SK-N-SH (cell line): Measurements from ENCODE around the gene PDE6D. TPM values are rescaled to one million over a fixed set of nuclear protein-coding genes. Genes with fewer than 3 reads are reported as not detected.

Source experiments
- CTCF ChIA-PET: fragments of 300-600, 350-600 bp; formaldehyde crosslinking; extraction: SDS; loops from one replicate; lab custom pipeline; 2021; lab: Yijun Ruan, JAX
- POLR2A ChIA-PET: fragments of 350-600 bp; sonication (Branson Sonifier 250); formaldehyde crosslinking; extraction: SDS; loops from one replicate; lab custom pipeline; 2020; ENCODE audit warnings: antibody characterized with exemption, inconsistent platforms; lab: Yijun Ruan, JAX
- DNase-seq: peaks from one replicate; pipeline ENCODE4 v3.0.0; 2012
- H2AFZ ChIP-seq: fragments of 200-600 bp; sonication (generic); 2 replicates; pipeline ENCODE4 v1.8.1; 2016; ENCODE audit warnings: antibody characterized with exemption, mild to moderate bottlenecking, low read depth
- H3F3A ChIP-seq: fragments of 200-600 bp; sonication (generic); replicated peaks from 2 replicates; pipeline ENCODE3; 2016; ENCODE audit warnings: antibody characterized with exemption, mild to moderate bottlenecking; ENCODE audit not compliant: insufficient read depth
- H3K27ac ChIP-seq, 2 experiments: fragments of 200-500 bp in 1 of 2; fragments of 200-600 bp in 1 of 2; sonication (Bioruptor generic) in 1 of 2; sonication (generic), shearing (Covaris generic) in 1 of 2; 2 replicates each; pipeline versions ENCODE4 v1.5.1 to v1.6.1; 2014 to 2016; ENCODE audit warnings: low read depth in 2 of 2, inconsistent platforms in 1 of 2, low read length in 1 of 2, mild to moderate bottlenecking in 1 of 2, mixed read lengths in 1 of 2
- H3K27me3 ChIP-seq: fragments of 200-600 bp; sonication (generic), shearing (Covaris generic); 2 replicates; pipeline ENCODE4 v1.6.1; 2016; ENCODE audit warnings: mixed run types; ENCODE audit not compliant: insufficient read depth
- H3K36me3 ChIP-seq, 2 experiments: fragments of 200-500 bp in 1 of 2; fragments of 200-600 bp in 1 of 2; sonication (Bioruptor generic) in 1 of 2; sonication (generic) in 1 of 2; replicated peaks in 1 of 2; 2 replicates each; pipeline versions ENCODE3 to v1.5.1; 2014 to 2016; ENCODE audit warnings: low read length in 1 of 2, mild to moderate bottlenecking in 1 of 2; ENCODE audit not compliant: insufficient read depth in 2 of 2, control insufficient read depth in 1 of 2
- H3K4me1 ChIP-seq, 2 experiments: fragments of 200-500 bp in 1 of 2; fragments of 200-600 bp in 1 of 2; sonication (Bioruptor generic) in 1 of 2; sonication (generic), shearing (Covaris generic) in 1 of 2; 2 replicates each; pipeline versions ENCODE4 v1.5.1 to v1.6.1; 2014 to 2016; ENCODE audit warnings: low read depth in 1 of 2, low read length in 1 of 2, mixed run types in 1 of 2; ENCODE audit not compliant: insufficient read depth in 2 of 2, control insufficient read depth in 1 of 2
- H3K4me2 ChIP-seq: fragments of 200-600 bp; sonication (generic), shearing (Covaris generic); 2 replicates; pipeline ENCODE4 v1.6.1; 2017; ENCODE audit warnings: mixed run types
- H3K4me3 ChIP-seq, 2 experiments: fragments of 200-500 bp in 1 of 2; fragments of 200-600 bp in 1 of 2; sonication (Bioruptor generic) in 1 of 2; sonication (generic), shearing (Covaris generic) in 1 of 2; 2 replicates each; pipeline versions ENCODE4 v1.5.1 to v1.8.1; 2014 to 2016; ENCODE audit warnings: low read depth in 2 of 2, inconsistent platforms in 1 of 2, low read length in 1 of 2, mild to moderate bottlenecking in 1 of 2, mixed read lengths in 1 of 2, moderate library complexity in 1 of 2
- H3K79me2 ChIP-seq: fragments of 200-600 bp; sonication (generic); 2 replicates; pipeline ENCODE4 v1.8.1; 2017; ENCODE audit warnings: mild to moderate bottlenecking; ENCODE audit not compliant: insufficient read depth
- H3K9ac ChIP-seq: fragments of 200-600 bp; sonication (generic); 2 replicates; pipeline ENCODE4 v1.6.1; 2017; ENCODE audit warnings: mixed run types
- H3K9me2 ChIP-seq: fragments of 200-600 bp; sonication (generic); 2 replicates; pipeline ENCODE4 v1.6.1; 2017; ENCODE audit warnings: mixed run types
- H3K9me3 ChIP-seq: fragments of 200-600 bp; sonication (generic); 2 replicates; pipeline ENCODE4 v1.6.1; 2017; ENCODE audit warnings: mixed run types, mild to moderate bottlenecking, moderate library complexity
- H4K20me1 ChIP-seq: fragments of 200-600 bp; sonication (generic); 2 replicates; pipeline ENCODE4 v1.6.1; 2017; ENCODE audit warnings: mild to moderate bottlenecking, mixed run types; ENCODE audit not compliant: insufficient read depth
- EP300 ChIP-seq, 2 experiments: IDR thresholded peaks; 2 replicates each; pipeline versions ENCODE4 v1.4.0 to v1.6.1; 2012; ENCODE audit warnings: borderline replicate concordance in 1 of 2, low read depth in 1 of 2, low read length in 1 of 2
- EZH2phosphoT487 ChIP-seq: fragments of 200-600 bp; sonication (generic); IDR thresholded peaks from 2 replicates; pipeline ENCODE4 v1.6.1; 2017; ENCODE audit warnings: low read depth, mixed run types, mild to moderate bottlenecking, antibody characterized with exemption, moderate library complexity, borderline replicate concordance
- FOSL2 ChIP-seq: IDR thresholded peaks from 2 replicates; pipeline ENCODE4 v1.4.0; 2012; ENCODE audit warnings: low read depth, mild to moderate bottlenecking, moderate library complexity, borderline replicate concordance
- FOXJ3 ChIP-seq: sonication (generic); formaldehyde crosslinking; IDR thresholded peaks from 2 replicates; pipeline ENCODE4 v1.5.1; 2020; ENCODE audit warnings: mild to moderate bottlenecking, missing genetic modification reagents
- GABPA ChIP-seq: IDR thresholded peaks from 2 replicates; pipeline ENCODE4 v1.4.0; 2012; ENCODE audit warnings: low read depth, mild to moderate bottlenecking
- GATA2 ChIP-seq: sonication (generic); formaldehyde crosslinking; IDR thresholded peaks from 2 replicates; pipeline ENCODE4 v1.5.0; 2020; ENCODE audit warnings: mild to moderate bottlenecking, missing genetic modification reagents
- IRF3 ChIP-seq: fragments of 150-350 bp; IDR thresholded peaks from 2 replicates; pipeline ENCODE4 v1.6.1; 2016; ENCODE audit warnings: mild to moderate bottlenecking, low read depth, low read length
- MEF2A ChIP-seq: IDR thresholded peaks from 2 replicates; pipeline ENCODE4 v1.4.0; 2012; ENCODE audit warnings: low read depth, borderline replicate concordance
- NFIC ChIP-seq: IDR thresholded peaks from 2 replicates; pipeline ENCODE4 v1.4.0; 2012; ENCODE audit warnings: borderline replicate concordance
- NRF1 ChIP-seq: IDR thresholded peaks from 2 replicates; pipeline ENCODE4 v1.6.1; 2012; ENCODE audit warnings: low read depth, mild to moderate bottlenecking, low read length
- PBX3 ChIP-seq: IDR thresholded peaks from 2 replicates; pipeline ENCODE4; 2012
- RAD21 ChIP-seq: IDR thresholded peaks from 2 replicates; pipeline ENCODE4 v1.6.1; 2012; ENCODE audit warnings: mild to moderate bottlenecking, low read length
- RFX5 ChIP-seq: IDR thresholded peaks from 2 replicates; pipeline ENCODE4 v1.6.1; 2012; ENCODE audit warnings: mild to moderate bottlenecking, improper control_type of control experiment, low read length
- RXRA ChIP-seq: IDR thresholded peaks from 2 replicates; pipeline ENCODE4 v1.4.0; 2012; ENCODE audit warnings: low read depth, mild to moderate bottlenecking, borderline replicate concordance
- ZBTB33 ChIP-seq: IDR thresholded peaks from 2 replicates; pipeline ENCODE4 v1.4.0; 2012; ENCODE audit warnings: low read depth, borderline replicate concordance
- WGBS: methylation state at CpG from one replicate; pipeline ENCODE4 v1.1.6; 2017; ENCODE audit warnings: low lambda C conversion rate; 5-methylcytosine and 5-hydroxymethylcytosine counted together
- polyA plus RNA-seq, 3 experiments: library from polyadenylated mRNA; depleted of rRNA; stranded (reverse); fragments of >200 nt; gene quantifications; 2 replicates each; pipeline ENCODE4 v1.2.3, GENCODE V29; 2012
- TF ChIP-seq, protein P1 (sequence below): IDR thresholded peaks from 2 replicates; pipeline ENCODE4 v1.4.0; 2012; ENCODE audit warnings: low read depth

The PDE6D gene
- polyA plus RNA-seq, 1 of the 3 experiments (the other 2 are of a cell fraction) = 33.9 TPM

DNA sequence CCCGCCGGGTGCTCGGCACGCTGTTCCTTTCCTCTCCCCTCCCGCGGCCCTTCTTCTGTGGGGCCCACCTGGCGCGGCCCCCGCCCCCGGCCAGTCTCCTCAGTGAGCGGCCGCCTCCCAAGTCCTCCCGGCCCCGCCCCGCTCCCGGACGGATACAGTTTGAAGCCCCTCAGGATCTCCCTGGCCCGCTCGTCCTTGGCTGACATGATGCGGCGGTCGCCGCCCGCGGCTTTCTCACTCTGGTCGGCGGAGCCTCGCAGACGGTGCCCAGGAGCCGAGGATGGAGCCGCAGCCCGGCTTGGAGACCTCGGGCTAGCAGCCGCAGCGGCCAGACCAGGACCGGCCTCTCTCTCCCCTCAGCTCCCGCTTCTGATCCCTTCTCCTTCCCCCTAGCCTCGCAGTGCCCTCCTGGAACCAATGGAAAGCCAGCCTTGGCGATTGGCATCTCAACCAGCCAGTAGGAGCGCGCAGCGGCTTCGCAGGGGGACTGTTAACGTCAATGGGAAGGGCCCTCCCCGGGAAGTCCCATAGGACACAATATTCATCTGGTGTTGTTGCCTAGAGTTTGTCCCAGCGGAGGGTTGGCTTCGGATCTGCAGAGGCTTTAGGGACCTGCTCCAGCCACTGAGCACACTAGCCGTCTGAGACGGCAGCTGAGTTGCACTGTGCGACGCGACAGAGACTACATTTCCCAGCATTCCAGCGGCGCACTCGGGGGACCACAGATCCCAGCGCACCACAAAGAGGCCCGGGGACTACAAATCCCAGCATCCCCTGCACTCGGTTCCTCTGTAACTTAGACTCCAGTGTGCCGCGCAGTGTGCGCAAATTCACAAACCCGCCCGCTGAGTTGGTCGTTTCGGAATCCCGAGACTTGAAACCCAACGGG is at the start of gene PDE6D (continued):
- no peak for TF ChIP-seq EZH2phosphoT487

DNA sequence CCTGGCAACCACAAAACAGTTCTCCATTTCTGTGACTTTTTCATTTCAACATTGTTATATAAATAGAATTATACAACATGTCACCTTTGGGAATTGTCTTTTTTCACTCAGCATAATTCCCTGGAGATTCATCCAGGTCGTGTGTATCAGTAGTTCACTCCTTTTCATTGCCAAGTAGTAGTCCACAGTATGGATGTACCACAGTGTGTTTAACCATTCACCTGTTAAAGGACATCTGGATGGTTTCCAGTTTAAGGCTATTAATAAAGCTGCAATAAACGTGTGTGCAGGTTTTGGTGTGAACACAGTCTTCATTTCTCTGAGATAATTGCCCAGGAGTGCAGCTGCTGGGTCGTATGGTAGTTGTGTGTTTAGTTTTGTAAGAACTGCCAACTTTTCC is 40.8 kb upstream of the PDE6D start:
- no peaks in the 10 kb centered on the region for H3K79me2 ChIP-seq
- no peak overlapping the region for H3K9ac ChIP-seq
- WGBS = 2% methylated on average over 3 of the region's 3 CpGs
- no peak for DNase-seq
- H3F3A ChIP-seq = no peaks in the 10 kb centered on the region
- H3K27me3 ChIP-seq = no peaks in the 10 kb centered on the region; the same call in 1 of the 2 replicates
- no peak overlapping the region for H3K4me3 ChIP-seq
- no peak overlapping the region for H3K27ac ChIP-seq
- no peak overlapping the region for H3K4me2 ChIP-seq
- no peak overlapping the region for H2AFZ ChIP-seq
- POLR2A ChIA-PET = no interaction called here
- no peaks in the 10 kb centered on the region for H3K36me3 ChIP-seq
- H3K9me3 ChIP-seq = no peaks in the 10 kb centered on the region
- CTCF ChIA-PET = no interaction called here
- H3K9me2 ChIP-seq = no peaks in the 10 kb centered on the region
- TF ChIP-seq FOXJ3 (no peak), FOSL2 (no peak), ZBTB33 (no peak), NRF1 (no peak), RXRA (no peak), RFX5 (no peak), RAD21 (no peak), GATA2 (CRISPR knock-in tag) (no peak), MEF2A (no peak)
- TF ChIP-seq, protein P1, sequence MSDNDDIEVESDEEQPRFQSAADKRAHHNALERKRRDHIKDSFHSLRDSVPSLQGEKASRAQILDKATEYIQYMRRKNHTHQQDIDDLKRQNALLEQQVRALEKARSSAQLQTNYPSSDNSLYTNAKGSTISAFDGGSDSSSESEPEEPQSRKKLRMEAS = no peak
- H3K4me1 ChIP-seq = no peaks in the 10 kb centered on the region
- H4K20me1 ChIP-seq = no peaks in the 10 kb centered on the region

DNA sequence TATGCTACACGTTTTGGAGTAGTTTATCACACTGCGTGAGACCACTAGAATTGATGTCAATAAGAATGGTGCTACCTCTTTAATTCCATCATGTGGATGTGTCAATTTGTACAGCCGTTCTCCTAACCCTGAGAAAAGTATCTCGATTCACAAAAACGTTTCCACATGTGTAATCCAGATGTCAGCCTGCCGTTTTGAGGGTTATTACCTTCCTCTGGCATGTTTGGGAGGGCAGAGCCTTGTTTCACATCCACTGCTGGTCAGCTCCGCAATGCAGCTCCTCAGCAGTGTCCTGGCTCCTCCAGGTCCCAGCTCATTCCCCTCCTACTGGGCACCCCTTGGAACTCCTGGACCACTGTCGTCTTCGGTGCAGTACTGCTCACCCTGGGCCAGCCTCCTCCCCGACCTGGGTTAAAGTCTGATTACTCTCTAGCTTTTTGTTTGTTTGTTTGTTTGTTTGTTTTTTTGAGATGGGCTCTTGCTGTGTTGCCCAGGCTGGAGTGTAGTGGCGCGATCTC is 39.8 kb upstream of the PDE6D start:
- no peak overlapping the region for H3K4me3 ChIP-seq
- no peaks in the 10 kb centered on the region for H3K79me2 ChIP-seq
- CTCF ChIA-PET = interaction anchor here (1.0 kb wide), 1 partner anchor 20 kb away, joined by 3 read pairs; no protein-coding TSS in a partner anchor
- H2AFZ ChIP-seq = no peak overlapping the region
- no peaks in the 10 kb centered on the region for H3F3A ChIP-seq
- H3K4me2 ChIP-seq = no peak overlapping the region
- DNase-seq = no peak
- WGBS = 52% methylated on average over 12 of the region's 12 CpGs
- no peaks in the 10 kb centered on the region for H3K4me1 ChIP-seq
- H4K20me1 ChIP-seq = no peaks in the 10 kb centered on the region
- no peak overlapping the region for H3K9ac ChIP-seq
- peaks cover 0 to 4% of the 10 kb centered on the region in 2 experiments for H3K36me3 ChIP-seq
- H3K27me3 ChIP-seq = no peaks in the 10 kb centered on the region; the same call in 1 of the 2 replicates
- H3K9me2 ChIP-seq = no peaks in the 10 kb centered on the region
- no peak overlapping the region for H3K27ac ChIP-seq
- H3K9me3 ChIP-seq = no peaks in the 10 kb centered on the region
- POLR2A ChIA-PET = no interaction called here
- TF ChIP-seq GABPA (no peak), EZH2phosphoT487 (no peak), NFIC (no peak), RFX5 (no peak), FOSL2 (no peak), PBX3 (no peak), EP300 (IDR thresholded peaks at IDR 0.05; ENCODE audit: borderline replicate concordance in 1 of 2, low read depth in 1 of 2, low read length in 1 of 2) (no peak), GATA2 (CRISPR knock-in tag) (no peak), IRF3 (no peak)
